Measurements from ENCODE around the gene KIFAP3.

GRCh38 chr1:170041423-170042192, 32.9 kb downstream of the KIFAP3 start:
- TF ChIP-seq CTCF (IDR thresholded peaks at IDR 0.05) (no peak), POLR2A (IDR thresholded peaks at IDR 0.05) (no peak)

All from esophagus squamous epithelium (tissue), 4 donors.